Kidney epithelial cell (primary cell): Measurements from ENCODE around the gene STX5. TPM values are rescaled to one million over a fixed set of nuclear protein-coding genes. Genes with fewer than 3 reads are reported as not detected.
A peak's percentile ranks its signal among the peaks of the same experiment; 100 is the strongest.

ENCODE experiments used
- DNase-seq: peaks from one replicate; pipeline ENCODE4 v3.0.0-alpha.2; 2010; ENCODE audit warnings: low read depth
- H3K27me3 ChIP-seq: 2 replicates; pipeline ENCODE4 v1.6.0; 2011; ENCODE audit warnings: low read length; ENCODE audit not compliant: control insufficient read depth, insufficient read depth
- H3K36me3 ChIP-seq: 2 replicates; pipeline ENCODE4 v1.5.1; 2011; ENCODE audit warnings: low read length; ENCODE audit not compliant: control insufficient read depth, insufficient read depth
- H3K4me3 ChIP-seq: 2 replicates; pipeline ENCODE4 v1.5.1; 2011; ENCODE audit warnings: low read depth, mild to moderate bottlenecking, control low read depth, low read length
- total RNA-seq: library from RNA; depleted of rRNA; stranded (reverse); fragments of >200 nt; gene quantifications from 2 replicates; pipeline ENCODE4 v1.2.3, GENCODE V29; 2015
- TF ChIP-seq, protein P1 (sequence below): IDR thresholded peaks from 2 replicates; pipeline ENCODE4 v1.5.1; 2011; ENCODE audit warnings: mild to moderate bottlenecking, moderate library complexity, low read length, control low read depth, inconsistent platforms; ENCODE audit not compliant: insufficient read depth, poor library complexity, severe bottlenecking

Gene STX5
- total RNA-seq, 1 donor from 2014 or later: 30.2 TPM

DNA sequence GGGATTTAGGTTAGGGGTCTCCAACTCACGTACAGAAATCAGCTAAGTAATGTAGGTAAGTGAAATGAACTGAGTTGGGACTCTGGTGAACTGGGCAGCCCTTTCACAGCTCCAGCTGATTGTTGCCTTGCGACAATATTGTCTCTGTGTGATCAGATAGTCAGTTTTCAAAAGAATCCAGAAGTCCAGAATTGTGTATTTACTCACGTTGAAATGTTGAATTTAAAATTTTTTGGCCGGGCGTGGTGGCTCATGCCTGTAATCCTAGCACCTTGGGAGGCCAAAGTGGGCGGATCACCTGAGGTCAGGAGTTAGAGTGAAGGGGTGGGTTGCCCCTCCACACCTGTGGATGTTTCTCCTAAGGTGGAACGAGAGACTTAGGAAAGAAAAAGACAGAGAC lies 26.4 kb upstream of the STX5 start:
- Histone ChIP-seq H3K27me3 (no peaks in the 10 kb centered on the region), H3K36me3 (peaks cover 4% of the 10 kb centered on the region), H3K4me3 (no peak overlapping the region)
- DNase-seq: no peak
- TF ChIP-seq, protein P1, sequence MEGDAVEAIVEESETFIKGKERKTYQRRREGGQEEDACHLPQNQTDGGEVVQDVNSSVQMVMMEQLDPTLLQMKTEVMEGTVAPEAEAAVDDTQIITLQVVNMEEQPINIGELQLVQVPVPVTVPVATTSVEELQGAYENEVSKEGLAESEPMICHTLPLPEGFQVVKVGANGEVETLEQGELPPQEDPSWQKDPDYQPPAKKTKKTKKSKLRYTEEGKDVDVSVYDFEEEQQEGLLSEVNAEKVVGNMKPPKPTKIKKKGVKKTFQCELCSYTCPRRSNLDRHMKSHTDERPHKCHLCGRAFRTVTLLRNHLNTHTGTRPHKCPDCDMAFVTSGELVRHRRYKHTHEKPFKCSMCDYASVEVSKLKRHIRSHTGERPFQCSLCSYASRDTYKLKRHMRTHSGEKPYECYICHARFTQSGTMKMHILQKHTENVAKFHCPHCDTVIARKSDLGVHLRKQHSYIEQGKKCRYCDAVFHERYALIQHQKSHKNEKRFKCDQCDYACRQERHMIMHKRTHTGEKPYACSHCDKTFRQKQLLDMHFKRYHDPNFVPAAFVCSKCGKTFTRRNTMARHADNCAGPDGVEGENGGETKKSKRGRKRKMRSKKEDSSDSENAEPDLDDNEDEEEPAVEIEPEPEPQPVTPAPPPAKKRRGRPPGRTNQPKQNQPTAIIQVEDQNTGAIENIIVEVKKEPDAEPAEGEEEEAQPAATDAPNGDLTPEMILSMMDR: no peak

DNA sequence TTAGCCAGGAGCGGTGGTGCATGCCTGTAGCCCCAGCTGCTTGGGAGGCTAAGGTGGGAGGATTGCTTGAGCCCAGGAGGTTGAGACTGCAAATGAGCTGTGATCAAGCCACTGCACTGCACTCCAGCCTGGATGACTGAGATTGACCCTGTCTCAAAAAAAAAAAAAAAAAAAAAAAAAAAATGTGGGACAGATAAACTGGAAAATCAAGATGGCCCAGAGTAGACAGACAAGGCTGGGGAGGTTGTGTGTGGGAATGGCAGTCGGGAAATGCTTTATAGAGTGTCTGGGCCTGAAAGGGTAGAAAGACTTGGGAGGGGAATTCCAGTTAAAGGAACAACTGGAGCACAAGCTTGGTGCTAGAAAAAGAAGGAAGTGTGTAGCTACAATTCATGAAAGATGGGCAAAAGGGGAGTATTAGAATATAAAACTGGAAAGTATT lies 25.7 kb upstream of the STX5 start:
- TF ChIP-seq, protein P1: no peak
- H3K4me3 ChIP-seq: no peak overlapping the region
- no peak for DNase-seq
- peaks cover 4% of the 10 kb centered on the region for H3K36me3 ChIP-seq
- no peaks in the 10 kb centered on the region for H3K27me3 ChIP-seq

DNA sequence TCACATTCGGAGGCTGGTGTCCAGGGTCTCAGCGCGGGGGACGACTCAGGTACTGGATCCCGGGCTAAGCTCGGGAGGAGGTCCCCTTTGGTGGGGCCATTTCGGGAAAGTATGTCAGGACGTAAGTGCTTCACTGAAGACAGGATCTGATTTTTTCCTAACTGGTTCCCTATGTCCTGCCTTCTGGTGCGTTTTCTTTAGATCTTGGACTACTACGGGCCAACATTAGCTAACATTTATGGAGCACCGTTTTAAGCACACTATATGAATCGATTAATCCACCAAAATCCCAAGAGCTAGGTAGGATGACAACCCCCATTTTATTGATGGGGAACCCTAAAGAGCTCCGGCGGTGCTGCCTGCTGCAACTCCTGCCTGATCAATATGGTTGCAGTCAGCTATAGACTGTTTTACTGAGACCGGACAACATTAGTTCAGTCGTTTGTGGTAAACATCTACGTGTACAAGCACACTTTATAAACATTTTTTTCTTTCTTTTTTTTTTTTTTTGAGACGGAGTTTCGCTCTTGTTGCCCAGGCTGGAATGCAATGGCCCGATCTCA lies 24.6 kb upstream of the STX5 start:
- no peak for DNase-seq
- no peaks in the 10 kb centered on the region for H3K27me3 ChIP-seq
- H3K4me3 ChIP-seq: peak overlapping the region; percentile 59
- TF ChIP-seq, protein P1: no peak
- peaks cover 4% of the 10 kb centered on the region for H3K36me3 ChIP-seq

DNA sequence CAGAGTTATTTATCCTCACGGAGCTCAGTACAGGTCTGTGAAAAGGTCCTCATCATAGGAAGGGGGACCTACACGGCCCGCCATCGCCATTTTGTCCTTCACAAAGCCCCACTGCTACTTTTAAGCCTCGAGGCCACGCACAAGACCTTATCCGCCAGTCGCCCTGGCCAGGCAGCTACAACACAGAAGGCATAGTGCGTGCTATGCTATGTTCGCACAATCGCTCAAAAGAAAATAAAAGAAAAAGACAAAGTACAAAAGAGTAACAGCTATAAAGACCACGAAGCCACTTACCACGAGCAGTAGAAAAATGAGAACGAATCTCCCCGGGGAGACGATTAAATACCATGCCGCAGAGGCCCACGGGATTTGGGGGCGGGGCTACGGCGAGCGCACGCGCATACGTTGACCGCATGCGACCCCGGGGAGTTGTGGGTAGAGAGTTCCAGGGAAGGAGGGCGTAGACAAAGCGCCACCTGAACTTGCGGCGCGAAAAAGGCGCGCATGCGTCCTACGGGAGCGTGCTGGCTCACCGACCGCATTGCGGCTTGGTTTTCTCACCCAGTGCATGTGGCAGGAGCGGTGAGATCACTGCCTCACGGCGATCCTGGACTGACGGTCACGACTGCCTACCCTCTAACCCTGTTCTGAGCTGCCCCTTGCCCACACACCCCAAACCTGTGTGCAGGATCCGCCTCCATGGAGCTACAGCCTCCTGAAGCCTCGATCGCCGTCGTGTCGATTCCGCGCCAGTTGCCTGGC lies 23.9 kb upstream of the STX5 start:
- Histone ChIP-seq H3K36me3 (peaks cover 6% of the 10 kb centered on the region), H3K27me3 (no peaks in the 10 kb centered on the region), H3K4me3 (peak overlapping the region; percentile 88)
- peak; percentile 96 for DNase-seq
- TF ChIP-seq, protein P1: no peak

DNA sequence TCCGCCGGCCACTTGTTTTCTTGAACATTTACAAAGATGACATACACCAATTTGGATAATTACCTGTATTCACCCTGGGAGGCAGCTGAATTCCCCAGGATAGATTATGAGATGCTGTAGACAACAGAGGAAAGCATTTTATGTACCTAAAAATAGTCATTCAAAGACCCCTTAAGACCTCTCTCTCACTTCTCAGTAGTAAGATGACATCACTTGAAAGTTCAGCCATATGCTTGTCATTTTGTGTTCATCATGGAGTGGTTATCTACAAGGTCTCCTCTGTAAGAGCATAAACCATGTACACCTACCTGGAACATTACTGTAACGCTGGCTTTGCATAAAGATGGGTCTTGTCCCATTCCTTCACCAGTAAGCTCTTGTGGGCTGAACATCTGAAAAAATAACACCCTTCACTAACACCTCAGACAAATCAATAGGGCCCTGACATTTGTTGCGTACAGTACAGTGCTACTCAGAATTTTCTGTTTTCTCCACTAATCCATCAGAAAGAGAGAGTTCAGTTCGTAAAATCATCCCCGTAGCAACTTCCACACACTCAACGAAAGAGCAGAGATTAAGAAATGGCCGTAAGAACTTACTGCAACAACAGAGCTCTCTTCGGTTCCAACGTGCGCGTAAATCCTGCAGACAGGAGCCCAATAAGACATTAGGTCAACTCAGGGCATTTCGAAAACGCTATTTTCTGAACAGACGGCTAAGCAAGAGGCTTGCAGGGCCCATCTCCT lies 23.1 kb upstream of the STX5 start:
- TF ChIP-seq, protein P1: no peak
- Histone ChIP-seq H3K4me3 (peak overlapping the region; percentile 88), H3K27me3 (no peaks in the 10 kb centered on the region), H3K36me3 (peaks cover 6% of the 10 kb centered on the region)
- DNase-seq: no peak
